NCI-H345 treated with DMSO at 0.1 percent for 48 hours (cell line): Measurements from ENCODE around the gene FSTL4.

Experiments used
- DNase-seq: peaks from one replicate; lab custom pipeline; 2025; ENCODE audit not compliant: unreplicated experiment; lab: John Stamatoyannopoulos, UW

Gene FSTL4

GRCh38 chr5:133274597-133274935, 337.8 kb downstream of the FSTL4 start:
- DNase-seq, result no peak

GRCh38 chr5:133273661-133274596, 338.4 kb downstream of the FSTL4 start:
- no peak for DNase-seq

DNA sequence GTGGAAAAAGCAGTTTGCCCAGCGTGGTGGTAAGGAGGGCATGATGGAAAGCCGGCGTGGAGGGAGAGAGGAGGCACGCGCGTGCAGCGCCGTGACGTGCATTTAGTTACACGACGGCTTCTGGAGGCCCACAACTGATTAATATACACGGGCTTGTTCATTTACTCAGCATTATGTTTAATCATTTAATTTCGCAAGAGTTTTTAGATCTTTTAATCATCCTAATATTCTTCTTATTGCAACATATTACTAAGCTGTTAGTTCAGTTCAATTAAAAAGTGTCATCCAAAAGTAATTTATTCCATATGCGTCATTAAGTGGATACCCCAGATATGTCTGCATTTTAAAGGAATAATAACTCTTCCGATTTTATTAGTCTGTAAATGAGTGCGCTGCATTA, 340.0 kb downstream of the FSTL4 start:
- DNase-seq, result no peak

GRCh38 chr5:133271606-133272005, 340.7 kb downstream of the FSTL4 start:
- no peak for DNase-seq

DNA sequence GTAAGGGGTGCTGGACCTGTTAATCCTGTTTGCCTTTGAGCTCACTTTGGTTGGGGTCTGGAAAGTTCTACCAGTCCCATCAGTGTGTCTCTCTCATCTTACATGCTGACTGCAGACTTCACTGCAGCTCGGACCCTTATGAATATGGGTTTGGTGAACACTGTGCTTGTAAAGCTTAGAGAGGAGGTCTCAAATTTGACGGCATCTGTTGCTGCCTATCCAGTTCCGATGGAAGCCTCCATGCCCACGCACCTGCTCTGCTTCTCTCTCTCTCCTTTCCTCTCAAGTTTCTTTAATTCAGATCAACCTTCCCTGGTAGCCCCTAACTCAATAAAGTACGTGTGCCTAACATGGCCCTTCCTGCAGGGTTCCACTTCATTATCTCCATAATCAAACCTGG, 342.6 kb downstream of the FSTL4 start:
- DNase-seq, result no peak

DNA sequence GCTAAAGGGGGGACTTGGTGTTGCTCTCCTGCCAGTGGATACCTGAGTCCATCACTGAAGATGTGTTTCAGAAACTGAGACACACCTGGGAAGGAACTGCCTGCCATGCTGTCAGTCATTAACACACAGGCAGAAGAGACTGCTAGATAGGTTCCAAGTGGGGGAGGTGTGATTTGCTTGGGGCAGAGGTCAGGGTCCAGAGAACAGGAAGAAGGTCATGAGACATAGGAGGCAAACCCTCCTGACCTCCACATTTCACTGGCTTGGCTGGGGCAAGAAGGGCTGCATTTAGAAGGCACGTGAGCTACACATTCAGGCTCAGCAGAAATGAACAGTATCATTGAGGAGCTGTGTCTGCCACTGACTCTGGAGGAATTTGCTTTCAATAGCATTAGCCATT, 344.7 kb downstream of the FSTL4 start:
- no peak for DNase-seq

- no peak for DNase-seq
Observed at GRCh38 chr5:133266966-133267365, 345.4 kb downstream of the FSTL4 start.

DNA sequence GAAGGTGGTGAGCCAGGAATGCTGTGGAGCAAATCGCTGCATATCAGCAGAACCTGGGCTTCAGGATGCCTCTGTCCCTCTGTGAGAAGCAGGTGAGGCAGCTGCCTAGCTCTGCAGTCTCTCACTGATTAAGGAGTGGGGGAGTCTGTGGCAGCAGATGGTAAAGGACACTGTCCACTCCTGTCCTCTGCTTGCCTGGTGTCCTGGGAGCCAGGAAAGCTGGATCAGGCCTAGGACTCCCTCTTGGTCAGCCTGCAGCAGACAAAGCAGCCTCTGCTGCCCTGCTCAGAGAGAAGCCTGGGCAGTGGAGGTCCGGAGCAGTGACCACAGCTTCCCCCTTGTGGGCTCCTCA, 345.8 kb downstream of the FSTL4 start:
- DNase-seq, result no peak

GRCh38 chr5:133265720-133266526, 346.4 kb downstream of the FSTL4 start:
- no peak for DNase-seq

- DNase-seq, result no peak
Observed at GRCh38 chr5:133265257-133265656, 347.1 kb downstream of the FSTL4 start.

DNA sequence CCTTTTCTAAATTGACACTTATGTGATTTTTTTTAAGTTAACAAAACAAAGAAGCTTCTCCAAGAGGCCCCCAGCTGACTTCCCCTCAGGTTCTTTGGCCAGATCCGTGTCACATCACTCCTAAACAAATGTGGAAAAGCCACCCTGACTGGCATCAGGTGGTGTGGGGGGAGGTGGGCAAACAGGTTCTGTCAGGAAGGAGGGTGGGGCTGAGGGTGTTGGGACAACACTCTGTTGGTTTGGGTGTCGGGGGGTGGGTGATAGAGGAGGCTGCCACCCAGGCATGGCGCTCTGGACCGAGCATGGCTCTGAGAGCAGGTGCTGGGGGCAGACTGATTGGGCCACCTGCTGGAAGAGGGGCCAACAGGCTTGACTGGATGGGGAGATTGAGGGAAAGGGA, 349.7 kb downstream of the FSTL4 start:
- no peak for DNase-seq

- no peak for DNase-seq
Observed at GRCh38 chr5:133261993-133262392, 350.3 kb downstream of the FSTL4 start.

DNA sequence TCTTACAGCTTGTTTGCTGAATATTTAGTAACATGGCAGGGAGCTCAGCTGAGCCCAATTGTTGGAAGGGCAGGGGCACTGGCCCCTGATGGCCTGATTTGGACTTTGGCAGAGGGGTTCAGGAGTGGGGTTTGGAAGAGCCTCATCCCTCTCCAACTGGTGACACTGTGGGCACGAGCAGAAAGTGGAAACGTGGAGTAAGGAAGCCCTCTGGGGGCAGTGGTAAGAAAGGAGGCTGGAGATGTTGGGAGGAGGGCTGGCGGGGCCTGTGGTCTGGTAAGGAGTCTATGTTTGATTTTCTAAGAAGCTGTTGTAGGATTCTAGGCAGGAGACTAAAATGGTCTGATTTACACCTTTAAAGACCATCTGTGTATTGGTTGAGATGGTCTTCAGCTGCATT, 351.6 kb downstream of the FSTL4 start:
- DNase-seq, result no peak

GRCh38 chr5:133259199-133259997, 352.9 kb downstream of the FSTL4 start:
- no peak for DNase-seq

- no peak for DNase-seq
Observed at GRCh38 chr5:133257977-133258376, 354.4 kb downstream of the FSTL4 start.

DNA sequence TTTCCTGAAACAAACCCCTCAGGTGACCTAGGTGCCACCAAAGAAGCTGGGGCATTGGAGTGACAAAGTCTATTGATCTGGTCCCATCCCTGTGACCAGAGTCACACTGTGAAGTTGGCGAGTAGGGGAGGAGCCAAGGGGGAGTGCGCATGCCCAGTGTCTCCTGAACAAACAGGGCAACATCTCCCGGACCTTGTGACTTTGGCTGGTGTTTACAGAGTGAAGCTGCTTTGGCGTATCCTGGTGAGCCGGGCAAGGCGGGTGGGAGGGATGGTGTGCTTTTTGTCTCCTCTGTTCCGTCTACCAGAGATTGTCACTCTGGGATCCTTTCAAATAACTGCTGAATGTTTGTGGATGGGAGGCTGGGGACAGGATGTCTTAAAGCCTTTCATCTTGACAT, 356.1 kb downstream of the FSTL4 start:
- no peak for DNase-seq

- no peak for DNase-seq
Observed at GRCh38 chr5:133254803-133255202, 357.5 kb downstream of the FSTL4 start.

- DNase-seq, result no peak
Observed at GRCh38 chr5:133253671-133254070, 358.7 kb downstream of the FSTL4 start.

GRCh38 chr5:133253070-133253469, 359.3 kb downstream of the FSTL4 start:
- no peak for DNase-seq

DNA sequence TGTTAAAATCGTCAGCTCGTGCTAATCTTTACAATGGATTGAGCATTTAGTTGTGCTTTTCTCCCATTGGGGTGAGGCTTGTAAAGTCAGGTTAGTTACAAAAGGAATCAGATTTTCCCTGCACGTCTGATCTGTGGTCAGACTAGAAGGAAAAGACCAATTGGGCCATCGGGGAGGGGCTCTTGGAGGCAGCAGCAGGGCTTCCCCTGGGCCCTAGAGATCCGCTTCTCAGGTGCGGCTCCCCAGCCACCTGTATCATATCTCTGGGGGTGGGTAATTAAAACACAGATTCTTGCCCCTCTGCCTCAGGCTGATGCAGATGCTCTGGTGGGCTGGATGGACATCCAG, 360.2 kb downstream of the FSTL4 start:
- no peak for DNase-seq

DNA sequence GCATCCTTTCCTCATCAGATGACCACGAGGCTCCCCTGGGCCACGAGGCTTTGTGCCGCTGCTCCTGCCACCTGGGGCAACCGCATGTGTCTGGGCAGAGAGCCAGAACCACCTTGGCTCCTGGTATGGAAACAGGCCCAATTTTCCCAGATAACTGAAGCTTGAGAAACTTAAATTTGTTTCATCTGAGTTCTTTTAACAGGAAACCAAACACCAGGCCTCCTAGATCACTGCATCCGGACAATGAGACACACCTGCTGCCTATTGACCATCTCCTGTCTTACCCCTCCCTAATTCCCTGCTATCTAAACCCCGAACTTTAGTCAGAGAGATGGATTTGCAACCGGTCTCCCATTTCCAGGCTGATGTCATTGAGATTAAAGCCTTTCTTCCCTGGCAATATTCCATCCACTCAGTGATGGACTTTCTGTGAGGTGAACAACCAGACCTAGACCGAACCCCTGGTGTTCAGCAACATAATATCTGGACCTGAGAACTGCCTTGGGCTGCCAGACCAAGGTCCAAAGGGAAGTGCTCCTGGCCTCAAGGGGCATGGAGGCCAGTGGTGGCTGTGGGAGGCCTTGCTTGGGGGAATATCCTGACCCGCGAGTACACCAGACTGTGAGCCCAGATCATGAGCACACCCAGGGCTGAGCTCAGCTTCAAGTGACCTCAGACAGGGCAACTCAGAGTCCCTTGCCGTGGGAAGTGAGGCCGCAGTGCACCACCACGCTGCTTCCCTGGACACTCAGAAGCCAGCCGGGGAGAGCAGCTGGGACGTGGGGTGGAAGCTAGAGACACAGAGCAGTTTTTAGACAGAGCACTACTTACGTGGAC, 360.8 kb downstream of the FSTL4 start:
- DNase-seq, result no peak
